IPS DF 6.9 (cell line): ENCODE data around the gene CLDN4.
"Not testable (repeated sequence)": the region's sequence is repeated elsewhere in the genome, so short reads cannot be mapped to it uniquely, and the experiment has no call there.

ENCODE experiments used
- DNase-seq: peaks from one replicate; pipeline ENCODE4 v3.0.0-alpha.2; 2013; ENCODE audit warnings: low read depth, low spot score
- H3K27ac ChIP-seq: one replicate; pipeline ENCODE4 v1.5.1; 2013; ENCODE audit warnings: low read length, control low read depth
- H3K27me3 ChIP-seq: 2 replicates; pipeline ENCODE4 v1.6.1; 2013; ENCODE audit warnings: mild to moderate bottlenecking, low read length; ENCODE audit not compliant: control insufficient read depth, insufficient read depth
- H3K36me3 ChIP-seq: 2 replicates; pipeline ENCODE4 v1.6.1; 2013; ENCODE audit warnings: low read length; ENCODE audit not compliant: control insufficient read depth, insufficient read depth
- H3K4me1 ChIP-seq: 2 replicates; pipeline ENCODE4 v1.6.1; 2013; ENCODE audit warnings: low read length; ENCODE audit not compliant: control insufficient read depth, insufficient read depth
- H3K4me3 ChIP-seq: 2 replicates; pipeline ENCODE4 v1.5.1; 2013; ENCODE audit warnings: mild to moderate bottlenecking, low read length
- H3K9me3 ChIP-seq: 2 replicates; pipeline ENCODE4 v1.6.1; 2013; ENCODE audit warnings: low read length, inconsistent platforms; ENCODE audit not compliant: control insufficient read depth, insufficient read depth
- WGBS: extraction: QIAGEN DNeasy Blood & Tissue Kit; methylation state at CpG from one replicate; pipeline ENCODE4 v1.1.7; 2013; ENCODE audit warnings: mixed read lengths, missing lambda C conversion rate; ENCODE audit not compliant: insufficient read length, insufficient coverage; 5-methylcytosine and 5-hydroxymethylcytosine counted together

The CLDN4 gene

GRCh38 chr7:73802459-73802858 is 28.3 kb upstream of the CLDN4 start:
- no peak for DNase-seq
- no peaks in the 10 kb centered on the region for H3K27me3 ChIP-seq
- 100% methylated on average over 1 of the region's 4 CpGs for WGBS
- no peaks in the 10 kb centered on the region for H3K9me3 ChIP-seq
- no peak overlapping the region for H3K27ac ChIP-seq
- no peaks in the 10 kb centered on the region for H3K36me3 ChIP-seq
- H3K4me3 ChIP-seq: no peak overlapping the region
- H3K4me1 ChIP-seq: no peaks in the 10 kb centered on the region

GRCh38 chr7:73809467-73809951 is 21.3 kb upstream of the CLDN4 start:
- no peaks in the 10 kb centered on the region for H3K27me3 ChIP-seq
- H3K4me3 ChIP-seq: no peak overlapping the region
- peaks cover 4% of the 10 kb centered on the region for H3K4me1 ChIP-seq
- no peaks in the 10 kb centered on the region for H3K9me3 ChIP-seq
- no peaks in the 10 kb centered on the region for H3K36me3 ChIP-seq
- no peak overlapping the region for H3K27ac ChIP-seq
- no CpG with 5 or more reads among the region's 21 CpGs for WGBS
- no peak for DNase-seq

GRCh38 chr7:73810998-73811360 is 19.8 kb upstream of the CLDN4 start:
- Histone ChIP-seq H3K4me1 (peaks cover 4% of the 10 kb centered on the region), H3K27me3 (no peaks in the 10 kb centered on the region), H3K36me3 (no peaks in the 10 kb centered on the region), H3K27ac (no peak overlapping the region), H3K4me3 (no peak overlapping the region), H3K9me3 (no peaks in the 10 kb centered on the region)
- DNase-seq: no peak
- no CpG with 5 or more reads among the region's 4 CpGs for WGBS

GRCh38 chr7:73811760-73812168 is 19.0 kb upstream of the CLDN4 start:
- no peak overlapping the region for H3K27ac ChIP-seq
- no peaks in the 10 kb centered on the region for H3K9me3 ChIP-seq
- H3K36me3 ChIP-seq: no peaks in the 10 kb centered on the region
- no peak for DNase-seq
- WGBS: no CpG with 5 or more reads among the region's 11 CpGs
- no peaks in the 10 kb centered on the region for H3K27me3 ChIP-seq
- H3K4me3 ChIP-seq: no peak overlapping the region
- peaks cover 4% of the 10 kb centered on the region for H3K4me1 ChIP-seq

GRCh38 chr7:73812996-73813395 is 17.8 kb upstream of the CLDN4 start:
- Histone ChIP-seq H3K27ac (no peak overlapping the region), H3K9me3 (no peaks in the 10 kb centered on the region), H3K4me1 (peaks cover 4% of the 10 kb centered on the region), H3K36me3 (no peaks in the 10 kb centered on the region), H3K27me3 (no peaks in the 10 kb centered on the region), H3K4me3 (no peak overlapping the region)
- WGBS: no CpG with 5 or more reads among the region's 3 CpGs
- no peak for DNase-seq

GRCh38 chr7:73815436-73815835 is 15.4 kb upstream of the CLDN4 start:
- WGBS: no CpG with 5 or more reads among the region's 8 CpGs
- Histone ChIP-seq H3K27ac (no peak overlapping the region), H3K4me1 (peaks cover 4% of the 10 kb centered on the region; the same call in 1 of the 2 replicates), H3K4me3 (no peak overlapping the region), H3K27me3 (no peaks in the 10 kb centered on the region), H3K9me3 (no peaks in the 10 kb centered on the region), H3K36me3 (no peaks in the 10 kb centered on the region)
- no peak for DNase-seq

- no CpG with 5 or more reads among the region's 6 CpGs for WGBS
- Histone ChIP-seq H3K27ac (no peak overlapping the region), H3K4me1 (no peaks in the 10 kb centered on the region), H3K27me3 (no peaks in the 10 kb centered on the region), H3K4me3 (no peak overlapping the region), H3K9me3 (no peaks in the 10 kb centered on the region), H3K36me3 (no peaks in the 10 kb centered on the region)
- no peak for DNase-seq
These were observed 13.7 kb upstream of the CLDN4 start for GRCh38 chr7:73817121-73817520.

GRCh38 chr7:73820013-73820412 is 10.8 kb upstream of the CLDN4 start:
- Histone ChIP-seq H3K27ac (no peak overlapping the region), H3K27me3 (no peaks in the 10 kb centered on the region), H3K36me3 (no peaks in the 10 kb centered on the region), H3K4me3 (no peak overlapping the region), H3K9me3 (no peaks in the 10 kb centered on the region), H3K4me1 (no peaks in the 10 kb centered on the region)
- no peak for DNase-seq
- WGBS: no CpG with 5 or more reads among the region's 7 CpGs

- not testable (repeated sequence) for H3K4me1 ChIP-seq, DNase-seq, H3K27ac ChIP-seq, H3K36me3 ChIP-seq, H3K27me3 ChIP-seq, H3K4me3 ChIP-seq, H3K9me3 ChIP-seq
- no CpG with 5 or more reads among the region's 14 CpGs for WGBS
These were observed 9.1 kb upstream of the CLDN4 start for GRCh38 chr7:73821597-73822285.

GRCh38 chr7:73822319-73823173 is 8.2 kb upstream of the CLDN4 start:
- Histone ChIP-seq H3K4me3 (no peak overlapping the region), H3K9me3 (no peaks in the 10 kb centered on the region), H3K36me3 (no peaks in the 10 kb centered on the region), H3K27ac (no peak overlapping the region), H3K4me1 (peaks cover 2% of the 10 kb centered on the region; the same call in 1 of the 2 replicates), H3K27me3 (no peaks in the 10 kb centered on the region)
- WGBS: no CpG with 5 or more reads among the region's 15 CpGs
- no peak for DNase-seq
